Tibial artery (tissue), 4 donors: Measurements from ENCODE around the gene KRTAP4-1.
"Not testable (repeated sequence)": the region's sequence is repeated elsewhere in the genome, so short reads cannot be mapped to it uniquely, and the experiment has no call there.

Experiments
- DNase-seq, 2 donors: peaks; one replicate each; pipeline ENCODE4 v3.0.0-alpha.2; 2019
- H3K27ac ChIP-seq, 2 donors: fragments of 200-600 bp; sonication (generic) in 1 of 2; 1 replicate in 1 of 2; 2 replicates in 1 of 2; pipeline ENCODE4 v1.5.1; 2018 to 2019; ENCODE audit warnings: mild to moderate bottlenecking in 1 of 2
- H3K27me3 ChIP-seq, 2 donors: fragments of 200-600 bp; sonication (generic) in 1 of 2; one replicate each; pipeline versions ENCODE4 v1.5.1 to v1.6.0; 2016 to 2019
- H3K36me3 ChIP-seq, 3 donors: fragments of 200-600 bp; sonication (generic) in 2 of 3; one replicate each; pipeline ENCODE4 v1.5.1; 2016 to 2019; ENCODE audit warnings: mild to moderate bottlenecking in 2 of 3
- H3K4me1 ChIP-seq, 4 donors: fragments of 200-600 bp; sonication (generic) in 2 of 4; 1 replicate in 3 of 4; 2 replicates in 1 of 4; pipeline ENCODE4 v1.5.1; 2016 to 2019
- H3K4me3 ChIP-seq, 2 donors: fragments of 200-600 bp; sonication (generic) in 1 of 2; 1 replicate in 1 of 2; 2 replicates in 1 of 2; pipeline ENCODE4 v1.5.1; 2018 to 2019; ENCODE audit warnings: mild to moderate bottlenecking in 2 of 2
- H3K9me3 ChIP-seq, 3 donors: fragments of 200-600 bp; sonication (generic) in 1 of 3; one replicate each; pipeline ENCODE4 v1.5.1; 2016 to 2019
- CTCF ChIP-seq, 2 experiments: fragments of 200-600 bp in 1 of 2; fragments of 450-650 bp in 1 of 2; IDR thresholded peaks; one replicate each; pipeline ENCODE4 v1.5.1; 2017 to 2019; ENCODE audit warnings: antibody characterized with exemption in 2 of 2, mild to moderate bottlenecking in 1 of 2, moderate library complexity in 1 of 2
- intact Hi-C: fragments of 100-400 bp; cut with DNase I; formaldehyde crosslinking; loops from one replicate; pipeline ENCODE4 v1.15.0; 2023; ENCODE audit warnings: low total_unique reads

The KRTAP4-1 gene

GRCh38 chr17:41196068-41196467, 11.4 kb upstream of the KRTAP4-1 start:
- TF ChIP-seq CTCF (IDR thresholded peaks at IDR 0.05) = no peak
- no peaks in the 10 kb centered on the region for H3K27me3 ChIP-seq
- H3K9me3 ChIP-seq = no peaks in the 10 kb centered on the region
- no peaks in the 10 kb centered on the region for H3K4me1 ChIP-seq
- H3K27ac ChIP-seq = no peak overlapping the region
- no peak for DNase-seq
- H3K36me3 ChIP-seq = no peaks in the 10 kb centered on the region
- no peak overlapping the region for H3K4me3 ChIP-seq
- intact Hi-C loops = no loop called here

- intact Hi-C loops = no loop called here
Observed at GRCh38 chr17:41190328-41190727, 5.6 kb upstream of the KRTAP4-1 start.

GRCh38 chr17:41189837-41190318, 5.2 kb upstream of the KRTAP4-1 start, which contains the start of gene KRTAP9-1:
Gene KRTAP9-1 (plus strand): TSS chr17:41189887. CDS start chr17:41189887, 0 bp downstream.
- intact Hi-C loops, H3K4me3 ChIP-seq, H3K27ac ChIP-seq, DNase-seq, H3K9me3 ChIP-seq, H3K4me1 ChIP-seq, H3K36me3 ChIP-seq: not testable (repeated sequence)
- H3K27me3 ChIP-seq = peaks cover 0 to 17% of the 10 kb centered on the region in 2 donors

More at GRCh38 chr17:41190328-41190727, 5.6 kb upstream of the KRTAP4-1 start:
- Histone ChIP-seq H3K36me3 (no peaks in the 10 kb centered on the region), H3K4me1 (no peaks in the 10 kb centered on the region), H3K4me3 (no peak overlapping the region), H3K27ac (no peak overlapping the region), H3K27me3 (peaks cover 0 to 17% of the 10 kb centered on the region in 2 donors), H3K9me3 (no peaks in the 10 kb centered on the region)
- DNase-seq = no peak
- no peak for TF ChIP-seq CTCF (IDR thresholded peaks at IDR 0.05)

GRCh38 chr17:41186872-41187271, 2.2 kb upstream of the KRTAP4-1 start:
- no peak for DNase-seq

GRCh38 chr17:41185001-41185400, 290 bp upstream of the KRTAP4-1 start:
- no peak for TF ChIP-seq CTCF (IDR thresholded peaks at IDR 0.05)
- Histone ChIP-seq H3K9me3 (no peaks in the 10 kb centered on the region), H3K36me3 (no peaks in the 10 kb centered on the region), H3K27me3 (peaks cover 0 to 12% of the 10 kb centered on the region in 2 donors), H3K4me3 (no peak overlapping the region), H3K4me1 (no peaks in the 10 kb centered on the region), H3K27ac (no peak overlapping the region)
- intact Hi-C loops = no loop called here
- DNase-seq = no peak

More at GRCh38 chr17:41186872-41187271, 2.2 kb upstream of the KRTAP4-1 start:
- no peaks in the 10 kb centered on the region for H3K9me3 ChIP-seq
- peaks cover 0 to 17% of the 10 kb centered on the region in 2 donors for H3K27me3 ChIP-seq
- H3K4me3 ChIP-seq = no peak overlapping the region
- no peaks in the 10 kb centered on the region for H3K36me3 ChIP-seq
- no peak for TF ChIP-seq CTCF (IDR thresholded peaks at IDR 0.05)
- H3K27ac ChIP-seq = no peak overlapping the region
- intact Hi-C loops = no loop called here
- H3K4me1 ChIP-seq = no peaks in the 10 kb centered on the region

- Histone ChIP-seq H3K27ac (no peak overlapping the region), H3K9me3 (no peaks in the 10 kb centered on the region), H3K4me3 (no peak overlapping the region), H3K27me3 (no peaks in the 10 kb centered on the region), H3K36me3 (no peaks in the 10 kb centered on the region), H3K4me1 (no peaks in the 10 kb centered on the region)
- DNase-seq = no peak
- intact Hi-C loops = no loop called here
- no peak for TF ChIP-seq CTCF (IDR thresholded peaks at IDR 0.05)
Observed at GRCh38 chr17:41178843-41179616, 5.7 kb downstream of the KRTAP4-1 start.
